CD1c-positive myeloid dendritic cell (primary cell): ENCODE data around the gene DNMT3A.
A peak's percentile ranks its signal among the peaks of the same experiment; 100 is the strongest.

Experiments
- DNase-seq: peaks from one replicate; pipeline ENCODE4 v3.0.0-alpha.2; 2016; ENCODE audit errors: extremely low spot score

The DNMT3A gene

GRCh38 chr2:25204190-25204838 lies 137.4 kb downstream of the DNMT3A start:
- DNase-seq, result peak; percentile 11

- no peak for DNase-seq
These were observed 139.4 kb downstream of the DNMT3A start for GRCh38 chr2:25202275-25202674.

- no peak for DNase-seq
These were observed 139.9 kb downstream of the DNMT3A start for GRCh38 chr2:25201794-25202193.

DNA sequence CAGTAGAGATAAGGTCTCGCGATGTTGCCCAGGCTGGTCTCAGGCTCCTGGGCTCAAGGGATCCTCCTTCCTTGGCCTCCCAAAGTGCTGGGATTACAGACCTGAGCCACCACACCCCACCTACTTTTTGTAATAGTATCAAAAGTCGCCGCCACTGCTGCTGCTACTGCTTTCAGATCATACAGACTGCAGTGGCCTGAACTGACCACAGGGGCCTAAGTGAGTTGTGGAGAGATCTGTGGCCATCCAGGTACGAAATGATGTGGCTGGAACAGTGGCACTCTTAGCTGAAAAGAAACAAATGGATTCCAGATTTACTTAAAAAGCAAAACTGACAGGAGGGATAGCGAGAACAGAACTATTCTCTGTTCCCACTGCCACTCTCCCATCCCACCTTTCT lies 140.5 kb downstream of the DNMT3A start:
- no peak for DNase-seq

- DNase-seq, result no peak
These were observed 143.1 kb downstream of the DNMT3A start for GRCh38 chr2:25198576-25198975.

- no peak for DNase-seq
These were observed 143.6 kb downstream of the DNMT3A start for GRCh38 chr2:25198209-25198525.

DNA sequence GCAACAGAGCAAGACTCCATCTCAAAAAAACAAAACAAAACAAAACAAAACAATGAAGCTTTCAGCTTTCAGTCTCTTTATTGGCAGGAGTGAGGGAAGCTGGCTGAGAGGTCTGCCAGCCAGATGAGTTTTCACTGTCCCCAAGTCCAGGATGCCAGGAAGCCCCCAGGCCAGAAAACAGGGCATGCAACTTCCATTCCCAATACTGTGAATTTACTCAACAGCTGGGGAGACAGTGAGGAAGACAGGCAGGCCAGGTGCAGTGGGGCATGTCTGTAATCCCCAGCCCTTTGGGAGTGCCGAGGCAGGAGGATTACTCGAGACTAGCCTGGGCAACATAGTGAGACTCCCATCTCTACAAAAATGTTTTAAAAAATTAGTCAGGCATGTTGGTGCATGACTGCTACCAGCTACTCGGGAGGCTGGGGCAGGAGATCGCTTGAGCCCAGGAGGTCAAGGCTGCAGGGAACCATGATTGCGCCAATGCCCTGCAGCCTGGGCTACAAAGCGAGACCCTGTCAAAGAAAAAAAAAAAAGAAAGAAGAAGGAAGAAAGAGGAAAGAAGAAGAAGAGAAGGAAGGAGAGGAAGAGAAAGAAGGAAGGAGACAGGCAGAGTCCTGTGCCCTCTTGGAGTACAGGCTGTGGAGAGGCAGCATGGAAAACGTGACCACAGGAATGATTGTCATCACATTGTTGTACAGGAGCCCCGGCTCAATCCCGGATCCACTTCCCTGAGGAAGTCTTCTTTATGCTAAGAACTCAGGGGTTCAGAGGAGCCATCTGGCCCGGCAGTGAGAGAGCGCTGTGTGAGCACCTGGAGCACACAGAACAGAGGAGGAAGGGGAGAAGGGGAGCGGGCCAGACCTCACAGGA lies 144.2 kb downstream of the DNMT3A start:
- DNase-seq, result no peak

DNA sequence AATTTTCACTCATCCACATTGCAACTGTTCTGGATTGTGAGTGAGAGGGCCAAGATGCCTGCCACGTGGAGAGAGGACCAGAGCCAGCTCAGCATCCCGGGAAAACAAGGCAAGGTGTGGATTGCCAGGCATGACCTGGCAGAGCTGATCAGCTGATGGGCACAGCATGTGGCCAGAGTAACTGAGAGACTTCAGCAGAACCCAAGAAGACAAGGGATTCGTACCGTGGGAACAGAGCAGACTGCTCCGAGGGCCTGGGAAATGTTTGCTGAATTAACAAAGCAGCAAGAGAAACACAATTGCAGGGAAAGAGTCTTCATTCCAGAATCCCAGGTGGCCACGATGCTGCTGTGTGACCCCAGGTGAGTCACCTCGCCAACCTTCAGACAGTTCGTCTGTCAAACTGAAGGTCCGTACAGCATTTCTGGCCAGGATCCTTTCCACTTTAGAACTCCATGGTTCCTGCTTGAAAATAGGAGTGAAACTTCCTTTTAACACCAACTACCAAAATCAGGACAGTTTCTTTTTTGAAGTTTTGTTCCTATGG lies 147.1 kb downstream of the DNMT3A start:
- no peak for DNase-seq

DNA sequence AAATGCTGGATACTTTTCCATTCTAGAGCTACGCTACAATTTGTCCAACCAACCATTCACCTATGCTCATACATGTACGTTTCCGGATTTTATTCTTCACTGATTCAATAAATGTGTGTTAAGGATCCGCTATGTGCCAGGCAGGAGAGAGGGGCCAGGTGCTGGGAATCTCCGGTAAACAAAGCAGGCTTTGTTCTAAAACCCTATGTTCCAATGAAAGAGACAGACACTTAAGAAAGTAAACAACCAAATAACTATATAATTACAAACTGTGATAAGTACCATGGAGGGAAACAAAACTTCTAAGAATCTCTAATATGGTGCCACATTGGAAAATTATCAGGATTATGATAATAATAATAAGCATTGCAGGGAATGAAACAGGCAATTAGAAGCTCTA lies 151.2 kb downstream of the DNMT3A start:
- no peak for DNase-seq

DNA sequence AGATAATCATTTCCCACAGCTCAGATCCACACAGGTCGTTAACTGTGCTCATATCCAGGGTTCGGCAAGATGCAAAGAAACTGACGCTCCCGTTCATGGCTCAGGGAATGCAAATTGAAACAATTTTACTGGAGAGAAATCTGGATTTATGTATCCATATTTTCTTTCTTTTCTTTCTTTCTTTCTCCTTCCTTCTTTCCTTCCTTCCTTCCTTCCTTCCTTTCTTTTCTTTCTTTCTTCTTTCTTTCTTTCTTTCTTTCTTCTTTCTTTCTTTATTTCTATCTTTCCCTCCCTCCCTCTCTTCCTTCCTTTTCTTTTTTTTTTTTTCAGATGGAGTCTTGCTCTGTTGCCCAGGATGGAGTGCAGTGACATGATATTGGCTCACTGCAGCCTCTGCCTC lies 153.3 kb downstream of the DNMT3A start:
- no peak for DNase-seq

GRCh38 chr2:25187729-25188350 lies 153.9 kb downstream of the DNMT3A start:
- DNase-seq, result no peak

- DNase-seq, result no peak
These were observed 157.5 kb downstream of the DNMT3A start for GRCh38 chr2:25184254-25184653.

GRCh38 chr2:25178976-25179375 lies 162.7 kb downstream of the DNMT3A start:
- no peak for DNase-seq
